Smooth muscle cell (in vitro differentiated cells): Measurements from ENCODE around the gene PEAR1. TPM values are rescaled to one million over a fixed set of nuclear protein-coding genes. Genes with fewer than 3 reads are reported as not detected.

ENCODE experiments used
- DNase-seq: peaks from one replicate; lab custom pipeline; 2025; ENCODE audit not compliant: unreplicated experiment; lab: John Stamatoyannopoulos, UW
- H2AFZ ChIP-seq: fragments of 200-600 bp; sonication (generic); 2 replicates; pipeline ENCODE4 v1.6.0; 2016; ENCODE audit warnings: antibody characterized with exemption, low read depth, mild to moderate bottlenecking
- H3F3A ChIP-seq: fragments of 200-600 bp; sonication (generic); 2 replicates; pipeline ENCODE4 v1.6.0; 2017; ENCODE audit warnings: antibody characterized with exemption, low read depth
- H3K27ac ChIP-seq: fragments of 200-600 bp; sonication (generic); 2 replicates; pipeline ENCODE4 v1.5.1; 2016; ENCODE audit warnings: low read depth, mild to moderate bottlenecking
- H3K27me3 ChIP-seq: fragments of 200-600 bp; sonication (generic); 2 replicates; pipeline ENCODE4 v1.6.1; 2016; ENCODE audit warnings: low read depth, mild to moderate bottlenecking
- H3K36me3 ChIP-seq: fragments of 200-600 bp; sonication (generic); 2 replicates; pipeline ENCODE4 v1.5.1; 2016; ENCODE audit warnings: low read depth
- H3K4me1 ChIP-seq: fragments of 200-600 bp; sonication (generic); 2 replicates; pipeline ENCODE4 v1.5.1; 2016; ENCODE audit warnings: low read depth
- H3K4me2 ChIP-seq: fragments of 200-600 bp; sonication (generic); 2 replicates; pipeline ENCODE4 v1.6.0; 2016; ENCODE audit warnings: mild to moderate bottlenecking
- H3K4me3 ChIP-seq: fragments of 200-600 bp; sonication (generic); 2 replicates; pipeline ENCODE4 v1.5.1; 2016; ENCODE audit warnings: mild to moderate bottlenecking
- H3K79me2 ChIP-seq: fragments of 200-600 bp; sonication (generic); 2 replicates; pipeline ENCODE4 v1.6.0; 2016; ENCODE audit warnings: low read depth, mild to moderate bottlenecking
- H3K9ac ChIP-seq: fragments of 200-600 bp; sonication (generic); 2 replicates; pipeline ENCODE4 v1.6.0; 2016; ENCODE audit warnings: low read depth
- H3K9me3 ChIP-seq: fragments of 200-600 bp; sonication (generic); replicated peaks from 2 replicates; pipeline ENCODE4 v1.5.1; 2016; ENCODE audit warnings: low read depth
- H4K20me1 ChIP-seq: fragments of 200-600 bp; sonication (generic); 2 replicates; pipeline ENCODE4 v1.6.0; 2016; ENCODE audit warnings: low read depth
- CTCF ChIP-seq: fragments of 200-600 bp; sonication (generic); IDR thresholded peaks from 2 replicates; pipeline ENCODE4 v1.5.1; 2017; ENCODE audit warnings: borderline replicate concordance, mild to moderate bottlenecking, antibody characterized with exemption; ENCODE audit not compliant: insufficient read depth, poor library complexity, severe bottlenecking
- WGBS: methylation state at CpG from one replicate; pipeline ENCODE4 v1.1.7; 2016; ENCODE audit warnings: low lambda C conversion rate; 5-methylcytosine and 5-hydroxymethylcytosine counted together
- polyA plus RNA-seq: library from polyadenylated mRNA; unstranded; fragments of >200 nt; fragmentation: Nextera tagmentation; extraction: Ambion mirVana; gene quantifications from 2 replicates; pipeline ENCODE4 v1.2.1, GENCODE V29; 2016
- total RNA-seq: library from RNA; depleted of rRNA; stranded (reverse); fragments of >200 nt; gene quantifications from 2 replicates; pipeline ENCODE4 v1.2.3, GENCODE V29; 2014

The PEAR1 gene
- total and polyA plus RNA-seq, 2 experiments from 2014 or later: 2.3 to 3.7 TPM

GRCh38 chr1:156905176-156905575, 11.7 kb downstream of the PEAR1 start:
- WGBS: 93% methylated on average over 16 of the region's 16 CpGs
- no peaks in the 10 kb centered on the region for H3F3A ChIP-seq

GRCh38 chr1:156905651-156906050, 12.1 kb downstream of the PEAR1 start:
- Histone ChIP-seq H3K36me3 (no peaks in the 10 kb centered on the region), H3K9ac (no peak overlapping the region), H3K4me3 (no peak overlapping the region), H3K27me3 (no peaks in the 10 kb centered on the region), H3F3A (no peaks in the 10 kb centered on the region), H4K20me1 (no peaks in the 10 kb centered on the region), H2AFZ (no peak overlapping the region), H3K9me3 (no peaks in the 10 kb centered on the region), H3K79me2 (no peaks in the 10 kb centered on the region), H3K4me1 (no peaks in the 10 kb centered on the region), H3K27ac (no peak overlapping the region), H3K4me2 (no peak overlapping the region)
- no peak for TF ChIP-seq CTCF
- DNase-seq: no peak
- WGBS: 65% methylated on average over 4 of the region's 4 CpGs

More at GRCh38 chr1:156905176-156905575, 11.7 kb downstream of the PEAR1 start:
- Histone ChIP-seq H3K27me3 (no peaks in the 10 kb centered on the region), H3K9me3 (no peaks in the 10 kb centered on the region), H3K4me3 (no peak overlapping the region), H3K36me3 (no peaks in the 10 kb centered on the region), H3K27ac (no peak overlapping the region), H2AFZ (no peak overlapping the region), H3K9ac (no peak overlapping the region), H3K4me2 (no peak overlapping the region), H3K4me1 (no peaks in the 10 kb centered on the region), H4K20me1 (no peaks in the 10 kb centered on the region), H3K79me2 (no peaks in the 10 kb centered on the region)
- no peak for TF ChIP-seq CTCF
- no peak for DNase-seq

GRCh38 chr1:156906206-156906906, 12.8 kb downstream of the PEAR1 start:
- Histone ChIP-seq H3K79me2 (no peaks in the 10 kb centered on the region), H3K9me3 (no peaks in the 10 kb centered on the region), H3K4me1 (no peaks in the 10 kb centered on the region), H3K4me3 (no peak overlapping the region), H3K36me3 (no peaks in the 10 kb centered on the region), H3K27me3 (no peaks in the 10 kb centered on the region), H3K9ac (no peak overlapping the region), H2AFZ (no peak overlapping the region), H3K27ac (no peak overlapping the region), H3K4me2 (no peak overlapping the region), H4K20me1 (no peaks in the 10 kb centered on the region), H3F3A (no peaks in the 10 kb centered on the region)
- DNase-seq: no peak
- WGBS: 98% methylated on average over 15 of the region's 16 CpGs
- TF ChIP-seq CTCF: no peak

GRCh38 chr1:156908541-156908940, 15.0 kb downstream of the PEAR1 start:
- TF ChIP-seq CTCF: no peak
- peaks cover 6% of the 10 kb centered on the region for H3F3A ChIP-seq
- H3K9ac ChIP-seq: no peak overlapping the region
- DNase-seq: no peak
- no peaks in the 10 kb centered on the region for H3K36me3 ChIP-seq
- no peaks in the 10 kb centered on the region for H4K20me1 ChIP-seq
- WGBS: 98% methylated on average over 27 of the region's 29 CpGs
- no peak overlapping the region for H3K27ac ChIP-seq
- H3K79me2 ChIP-seq: no peaks in the 10 kb centered on the region
- H2AFZ ChIP-seq: no peak overlapping the region
- no peak overlapping the region for H3K4me2 ChIP-seq
- H3K9me3 ChIP-seq: no peaks in the 10 kb centered on the region
- no peaks in the 10 kb centered on the region for H3K4me1 ChIP-seq
- H3K4me3 ChIP-seq: no peak overlapping the region
- H3K27me3 ChIP-seq: no peaks in the 10 kb centered on the region
